IMR-90 (cell line): Measurements from ENCODE around the gene KLF9. TPM values are rescaled to one million over a fixed set of nuclear protein-coding genes. Genes with fewer than 3 reads are reported as not detected.

Experiments used
- ATAC-seq: fragments of 200-7000 bp; cut with Tn5 transposase; 2 replicates; pipeline ENCODE4 v1.9.1; 2020; ENCODE audit warnings: low read depth, mild to moderate bottlenecking, moderate library complexity
- BruUV-seq: library from RNA; stranded (reverse); fragments of 400-500 nt; replicated peaks from 2 replicates; lab custom pipeline; 2021; lab: Mats Ljungman, UMichigan
- CTCF ChIA-PET: fragments of 300-600 bp; formaldehyde crosslinking; extraction: SDS; loops from one replicate; lab custom pipeline; 2021; ENCODE audit warnings: antibody characterized with exemption; lab: Yijun Ruan, JAX
- POLR2A ChIA-PET: fragments of 300-600 bp; sonication (Branson Sonifier 250); formaldehyde crosslinking; loops from one replicate; lab custom pipeline; 2022; ENCODE audit warnings: antibody characterized with exemption; ENCODE audit not compliant: unreplicated experiment; lab: Charles Lee
- DNase-seq: peaks from one replicate; pipeline ENCODE4 v3.0.0; 2013
- H2AFZ ChIP-seq: replicated peaks from 2 replicates; pipeline ENCODE3; 2013; ENCODE audit warnings: low read length, mild to moderate bottlenecking; ENCODE audit not compliant: poor library complexity
- H2AK5ac ChIP-seq: 2 replicates; pipeline ENCODE4 v1.6.1; 2013; ENCODE audit warnings: low read depth, low read length, inconsistent platforms
- H2AK9ac ChIP-seq: replicated peaks from 2 replicates; pipeline ENCODE3; 2013; ENCODE audit warnings: mild to moderate bottlenecking, low read depth, low read length, moderate library complexity; ENCODE audit not compliant: poor library complexity
- H2BK120ac ChIP-seq: 2 replicates; pipeline ENCODE4 v1.6.1; 2013; ENCODE audit warnings: low read depth, low read length, inconsistent platforms
- H2BK15ac ChIP-seq: 3 replicates; pipeline ENCODE4 v1.6.1; 2013; ENCODE audit warnings: low read depth, low read length, inconsistent platforms
- H2BK20ac ChIP-seq: 2 replicates; pipeline ENCODE4 v1.6.1; 2013; ENCODE audit warnings: low read depth, mild to moderate bottlenecking, inconsistent platforms, low read length, moderate library complexity
- H2BK5ac ChIP-seq: 2 replicates; pipeline ENCODE4 v1.6.1; 2013; ENCODE audit warnings: mild to moderate bottlenecking, low read depth, low read length, inconsistent platforms; ENCODE audit not compliant: poor library complexity, severe bottlenecking
- H3K14ac ChIP-seq: replicated peaks from 2 replicates; pipeline ENCODE4 v1.6.1; 2013; ENCODE audit warnings: low read depth, low read length, inconsistent platforms
- H3K18ac ChIP-seq: 2 replicates; pipeline ENCODE4 v1.6.1; 2013; ENCODE audit warnings: low read depth, low read length, control low read depth
- H3K23ac ChIP-seq: 2 replicates; pipeline ENCODE4 v1.6.1; 2013; ENCODE audit warnings: low read depth, low read length, inconsistent platforms
- H3K27ac ChIP-seq: 2 replicates; pipeline ENCODE4 v1.5.1; 2013; ENCODE audit warnings: mild to moderate bottlenecking, control low read depth, low read length; ENCODE audit not compliant: insufficient read depth
- H3K27me3 ChIP-seq: 2 replicates; pipeline ENCODE4 v1.6.1; 2013; ENCODE audit warnings: low read length; ENCODE audit not compliant: control insufficient read depth, insufficient read depth
- H3K36me3 ChIP-seq: 2 replicates; pipeline ENCODE4 v1.6.1; 2013; ENCODE audit warnings: low read length, mixed read lengths; ENCODE audit not compliant: control insufficient read depth, insufficient read depth
- H3K4ac ChIP-seq: 2 replicates; pipeline ENCODE4 v1.6.1; 2013; ENCODE audit warnings: low read depth, low read length, inconsistent platforms
- H3K4me1 ChIP-seq: 2 replicates; pipeline ENCODE4 v1.6.1; 2013; ENCODE audit warnings: low read length, mixed read lengths; ENCODE audit not compliant: control insufficient read depth, insufficient read depth
- H3K4me2 ChIP-seq: 2 replicates; pipeline ENCODE4 v1.6.1; 2013; ENCODE audit warnings: low read depth, mild to moderate bottlenecking, control low read depth, low read length, moderate library complexity
- H3K4me3 ChIP-seq: 2 replicates; pipeline ENCODE4 v1.5.1; 2013; ENCODE audit warnings: low read depth, mild to moderate bottlenecking, control low read depth, low read length, moderate library complexity; ENCODE audit not compliant: insufficient read depth
- H3K56ac ChIP-seq: 2 replicates; pipeline ENCODE4 v1.6.1; 2013; ENCODE audit warnings: low read length, inconsistent platforms; ENCODE audit not compliant: insufficient read depth; ENCODE audit errors: extremely low read depth
- H3K79me1 ChIP-seq, 2 experiments: 2 replicates each; pipeline ENCODE4 v1.6.1; 2013; ENCODE audit warnings: low read length in 2 of 2, inconsistent platforms in 1 of 2, low read depth in 1 of 2
- H3K9ac ChIP-seq: 2 replicates; pipeline ENCODE4 v1.6.1; 2013; ENCODE audit warnings: low read depth, low read length, control low read depth
- H3K9me1 ChIP-seq: 2 replicates; pipeline ENCODE4 v1.6.1; 2013; ENCODE audit warnings: low read length, inconsistent platforms; ENCODE audit not compliant: insufficient read depth
- H3K9me3 ChIP-seq: 2 replicates; pipeline ENCODE4 v1.6.1; 2013; ENCODE audit warnings: low read length; ENCODE audit not compliant: control insufficient read depth, insufficient read depth
- H4K20me1 ChIP-seq: 2 replicates; pipeline ENCODE4 v1.6.1; 2013; ENCODE audit warnings: low read length, inconsistent platforms; ENCODE audit not compliant: insufficient read depth
- H4K5ac ChIP-seq: 2 replicates; pipeline ENCODE4 v1.6.1; 2013; ENCODE audit warnings: mild to moderate bottlenecking, low read depth, low read length, control low read depth
- H4K8ac ChIP-seq, 2 experiments: 2 replicates each; pipeline ENCODE4 v1.6.1; 2013; ENCODE audit warnings: low read depth in 2 of 2, low read length in 2 of 2, control low read depth in 1 of 2, inconsistent platforms in 1 of 2
- H4K91ac ChIP-seq: 2 replicates; pipeline ENCODE4 v1.6.1; 2013; ENCODE audit warnings: low read depth, low read length, inconsistent platforms; ENCODE audit not compliant: insufficient read depth
- POLR2A ChIP-seq: IDR thresholded peaks from 2 replicates; pipeline ENCODE4 v1.6.1; 2012; ENCODE audit warnings: mild to moderate bottlenecking, low read depth, low read length
- RAD21 ChIP-seq: IDR thresholded peaks from 2 replicates; pipeline ENCODE4 v1.6.1; 2012; ENCODE audit warnings: low read length, improper control_type of control experiment
- dilution Hi-C: fragments of 300-500 bp; cut with HindIII; formaldehyde crosslinking; loops from one replicate; pipeline ENCODE4 v1.14.3; 2018; ENCODE audit warnings: low sequenced_read_pairs; ENCODE audit not compliant: unreplicated experiment
- in situ Hi-C: fragments of 300-500 bp; cut with MboI; formaldehyde crosslinking; loops from 3 replicates; pipeline ENCODE4 v1.14.3; 2019; ENCODE audit warnings: low sequenced_read_pairs, inconsistent platforms, mixed read lengths
- intact Hi-C: fragments of 100-400 bp; cut with micrococcal nuclease; formaldehyde crosslinking; loops from 2 replicates; pipeline ENCODE4 v1.10.0; 2022
- polyA plus RNA-seq, 3 experiments: library from polyadenylated mRNA; depleted of rRNA; stranded (reverse); fragments of >200 nt; gene quantifications; 2 replicates each; pipeline ENCODE4 v1.2.3, GENCODE V29; 2012; ENCODE audit warnings: low replicate concordance in 1 of 3
- total RNA-seq: library from RNA; depleted of rRNA; stranded (reverse); fragments of >200 nt; gene quantifications from 2 replicates; pipeline ENCODE4 v1.2.3, GENCODE V29; 2012
- TF ChIP-seq, protein P1 (sequence below): conservative IDR thresholded peaks from 2 replicates; pipeline ENCODE4 v1.5.1; 2012; ENCODE audit warnings: mild to moderate bottlenecking, low read depth, low read length, improper control_type of control experiment

Gene KLF9
- total and polyA plus RNA-seq, 2 of the 4 experiments (the other 2 are of a cell fraction): 4.1 to 7.5 TPM

DNA sequence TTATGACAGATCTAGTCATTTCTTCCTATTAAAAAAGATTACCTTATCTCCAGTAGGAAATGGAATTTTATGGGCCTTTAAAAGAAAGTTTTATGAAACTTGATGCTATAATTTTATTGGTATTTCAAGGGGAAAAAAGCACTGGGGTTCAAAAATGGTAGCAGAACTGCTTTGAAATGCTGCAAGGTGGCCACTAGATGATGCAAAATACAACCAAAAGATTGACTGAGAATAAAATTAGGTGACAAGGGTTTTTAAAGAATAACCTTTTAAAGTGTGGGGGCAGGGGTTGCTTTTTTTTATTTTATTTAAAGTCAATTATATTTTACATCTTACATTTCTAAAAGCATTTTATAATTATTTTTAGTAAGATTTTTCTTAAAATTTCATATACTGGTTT is 61.7 kb downstream of the KLF9 start:
- Histone ChIP-seq H2BK20ac (no peak overlapping the region), H4K5ac (no peak overlapping the region), H3K9me3 (no peaks in the 10 kb centered on the region), H3K23ac (no peak overlapping the region), H3K27ac (no peak overlapping the region), H2AK5ac (no peak overlapping the region), H3K4me3 (no peak overlapping the region), H4K91ac (no peak overlapping the region), H2AK9ac (no peak overlapping the region), H2BK120ac (no peak overlapping the region), H2BK15ac (no peak overlapping the region), H3K56ac (no peak overlapping the region), H4K8ac (no peak overlapping the region), H2BK5ac (no peak overlapping the region), H4K20me1 (no peaks in the 10 kb centered on the region), H3K9me1 (no peaks in the 10 kb centered on the region), H3K4me1 (no peaks in the 10 kb centered on the region), H3K18ac (no peak overlapping the region), H2AFZ (no peak overlapping the region), H3K79me1 (peaks cover 2 to 8% of the 10 kb centered on the region in 2 experiments; a peak in 2 of 4 replicates), H3K27me3 (no peaks in the 10 kb centered on the region), H3K4ac (no peak overlapping the region), H3K36me3 (peaks cover 26% of the 10 kb centered on the region), H3K9ac (no peak overlapping the region), H3K14ac (no peak overlapping the region), H3K4me2 (no peak overlapping the region)
- intact Hi-C loops (loop anchor here (5.0 kb wide), 1 partner anchor 129 kb away; no protein-coding TSS in a partner anchor), dilution Hi-C loops (no loop called here), in situ Hi-C loops (loop anchor here (5.0 kb wide), 1 partner anchor 54 kb away; no protein-coding TSS in a partner anchor)
- ATAC-seq: no peak
- BruUV-seq: no TSS peak
- peak; percentile 38; the same call in 1 of the 2 replicates for TF ChIP-seq RAD21
- TF ChIP-seq, protein P1, sequence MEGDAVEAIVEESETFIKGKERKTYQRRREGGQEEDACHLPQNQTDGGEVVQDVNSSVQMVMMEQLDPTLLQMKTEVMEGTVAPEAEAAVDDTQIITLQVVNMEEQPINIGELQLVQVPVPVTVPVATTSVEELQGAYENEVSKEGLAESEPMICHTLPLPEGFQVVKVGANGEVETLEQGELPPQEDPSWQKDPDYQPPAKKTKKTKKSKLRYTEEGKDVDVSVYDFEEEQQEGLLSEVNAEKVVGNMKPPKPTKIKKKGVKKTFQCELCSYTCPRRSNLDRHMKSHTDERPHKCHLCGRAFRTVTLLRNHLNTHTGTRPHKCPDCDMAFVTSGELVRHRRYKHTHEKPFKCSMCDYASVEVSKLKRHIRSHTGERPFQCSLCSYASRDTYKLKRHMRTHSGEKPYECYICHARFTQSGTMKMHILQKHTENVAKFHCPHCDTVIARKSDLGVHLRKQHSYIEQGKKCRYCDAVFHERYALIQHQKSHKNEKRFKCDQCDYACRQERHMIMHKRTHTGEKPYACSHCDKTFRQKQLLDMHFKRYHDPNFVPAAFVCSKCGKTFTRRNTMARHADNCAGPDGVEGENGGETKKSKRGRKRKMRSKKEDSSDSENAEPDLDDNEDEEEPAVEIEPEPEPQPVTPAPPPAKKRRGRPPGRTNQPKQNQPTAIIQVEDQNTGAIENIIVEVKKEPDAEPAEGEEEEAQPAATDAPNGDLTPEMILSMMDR: 0 out of 2 replicates have a peak, but pooled peaks have one; percentile 24
- TF ChIP-seq POLR2A: no peak
- ChIA-PET CTCF (no interaction called here), POLR2A (no interaction called here)
- DNase-seq: no peak
